Measurements from ENCODE around the gene RAD51C. TPM values are rescaled to one million over a fixed set of nuclear protein-coding genes. Genes with fewer than 3 reads are reported as not detected.

Gene RAD51C
- polyA plus RNA-seq, 1 of the 3 experiments (the other 2 are of a cell fraction), result 36.1 TPM

DNA sequence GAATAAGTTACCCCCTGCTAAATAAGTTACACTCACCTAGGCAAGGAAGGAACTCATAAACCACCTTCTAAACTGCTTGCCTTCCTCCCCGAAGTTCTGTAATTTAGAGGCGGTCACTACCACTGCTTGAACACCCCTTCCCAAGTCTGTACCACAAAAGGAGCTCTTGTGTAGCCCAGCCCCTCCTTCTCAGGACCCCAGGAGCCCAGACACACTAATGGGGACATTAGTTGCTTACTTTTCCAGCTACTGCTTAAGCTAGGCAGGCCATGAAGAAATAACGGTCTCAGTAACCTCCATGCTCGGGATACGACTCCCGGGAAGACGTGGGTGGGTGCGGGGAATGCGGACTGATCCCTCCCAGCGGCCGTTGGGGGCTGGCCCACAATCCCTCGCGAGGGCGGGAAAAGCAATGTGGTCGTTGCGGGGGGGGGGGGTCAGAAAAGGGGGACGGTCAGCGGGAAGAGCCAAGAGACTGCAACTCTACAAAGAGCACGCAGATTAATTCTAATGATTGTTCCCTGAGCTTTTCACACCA is 632 bp upstream of the RAD51C start, which contains the start of gene TEX14:
TSS of gene TEX14 (minus strand) at position 345 of the 538 bp plus-strand sequence. CDS start 40,044 bp downstream, outside the sequence.
- no peaks in the 10 kb centered on the region for H3F3A ChIP-seq (replicated peaks; ENCODE audit: insufficient read depth)
- H3K9me2 ChIP-seq, result no peaks in the 10 kb centered on the region
- TF ChIP-seq MEF2A (IDR thresholded peaks at IDR 0.05; ENCODE audit: borderline replicate concordance, low read depth), result no peak
- no peak for TF ChIP-seq CHD2 (IDR thresholded peaks at IDR 0.05; ENCODE audit: low read length, partially characterized antibody)
- no peak for TF ChIP-seq TEAD4 (IDR thresholded peaks at IDR 0.05; ENCODE audit: borderline replicate concordance, insufficient read depth)
- no peak for TF ChIP-seq USF2 (IDR thresholded peaks at IDR 0.05; ENCODE audit: borderline replicate concordance, low read depth, low read length)
- no peak for TF ChIP-seq GABPA (IDR thresholded peaks at IDR 0.05; ENCODE audit: low read depth)
- no peak for TF ChIP-seq NRF1 (IDR thresholded peaks at IDR 0.05; ENCODE audit: low read depth, low read length)
- no peak for TF ChIP-seq FOXM1 (IDR thresholded peaks at IDR 0.05; ENCODE audit: low read depth)
- TF ChIP-seq GATA2 (CRISPR knock-in tag; IDR thresholded peaks at IDR 0.05), result no peak
- TF ChIP-seq TCF12 (IDR thresholded peaks at IDR 0.05), result no peak
- no peak for TF ChIP-seq FOSL2 (IDR thresholded peaks at IDR 0.05; ENCODE audit: borderline replicate concordance, low read depth)
- no peak for TF ChIP-seq EP300 (IDR thresholded peaks at IDR 0.05; ENCODE audit: borderline replicate concordance in 1 of 2, low read depth in 1 of 2, low read length in 1 of 2)
- no peak for TF ChIP-seq RFX5 (IDR thresholded peaks at IDR 0.05; ENCODE audit: low read length)
- TF ChIP-seq ZBTB33 (IDR thresholded peaks at IDR 0.05; ENCODE audit: borderline replicate concordance, low read depth), result no peak
- TF ChIP-seq TAF1 (IDR thresholded peaks at IDR 0.05; ENCODE audit: borderline replicate concordance, low read depth, low read length), result no peak
- no peak for TF ChIP-seq MXI1 (IDR thresholded peaks at IDR 0.05; ENCODE audit: low read depth, low read length)
- TF ChIP-seq POLR2AphosphoS5 (IDR thresholded peaks at IDR 0.05; ENCODE audit: low read depth, low read length), result no peak
- no peak for TF ChIP-seq JUND (IDR thresholded peaks at IDR 0.05)
- TF ChIP-seq EZH2phosphoT487 (IDR thresholded peaks at IDR 0.05; ENCODE audit: borderline replicate concordance, low read depth), result no peak
- peaks cover 10 to 12% of the 10 kb centered on the region in 2 experiments; a peak in 3 of 4 replicates for H3K4me1 ChIP-seq (ENCODE audit: control insufficient read depth in 1 of 2, insufficient read depth in 2 of 2, low read depth in 1 of 2, low read length in 1 of 2)
- no peaks in the 10 kb centered on the region for H3K9me3 ChIP-seq
- H3K27ac ChIP-seq (ENCODE audit: low read depth in 2 of 2, low read length in 1 of 2), result peak within 1 kb of the TSS; percentile 41 to 85
- 80% methylated on average over 19 of the region's 19 CpGs for WGBS (ENCODE audit: low lambda C conversion rate)
- H3K9ac ChIP-seq, result peak within 1 kb of the TSS; percentile 64
- ChIA-PET CTCF (interaction anchor here (0.8 to 2.2 kb wide), 6 partner anchors 19 to 313 kb away, joined by 3 to 11 read pairs (median 8); no protein-coding TSS in a partner anchor), POLR2A (interaction anchor here (1.0 to 2.2 kb wide), 5 partner anchors 32 to 415 kb away, joined by 4 to 30 read pairs (median 7); partner anchors contain the start of genes MTMR4 and TRIM37)
- no peak for DNase-seq
- peak within 1 kb of the TSS; percentile 100 for H2AFZ ChIP-seq (ENCODE audit: low read depth)
- H3K4me2 ChIP-seq, result peak within 1 kb of the TSS; percentile 87
- H3K27me3 ChIP-seq (ENCODE audit: insufficient read depth), result no peaks in the 10 kb centered on the region
- H4K20me1 ChIP-seq (ENCODE audit: insufficient read depth), result no peaks in the 10 kb centered on the region
- peaks cover 15% of the 10 kb centered on the region; the same call in 1 of the 2 replicates for H3K79me2 ChIP-seq (ENCODE audit: insufficient read depth)
- peaks cover 0 to 2% of the 10 kb centered on the region in 2 experiments for H3K36me3 ChIP-seq (replicated peaks in 1 of 2; ENCODE audit: control insufficient read depth in 1 of 2, insufficient read depth in 2 of 2, low read length in 1 of 2)
- H3K4me3 ChIP-seq (ENCODE audit: low read depth in 2 of 2, low read length in 1 of 2), result peak within 1 kb of the TSS; percentile 68 to 71
